ENCODE measurements around the gene BCL3. TPM values are rescaled to one million over a fixed set of nuclear protein-coding genes. Genes with fewer than 3 reads are reported as not detected.

The BCL3 gene
- total and polyA plus RNA-seq, 10 of the 15 experiments (the other 5 are each of a cell fraction or from before 2014, with no cell fraction given), result 0.55 to 22.7 (median 3.6) TPM

- H3K79me2 ChIP-seq (ENCODE audit: control insufficient read depth, insufficient read depth, low read length), result no peaks in the 10 kb centered on the region
- H3K9ac ChIP-seq (ENCODE audit: control insufficient read depth, insufficient read depth, low read length), result no peak overlapping the region
- H3K4me1 ChIP-seq (ENCODE audit: control insufficient read depth, insufficient read depth, low read length), result no peaks in the 10 kb centered on the region; the same call in 1 of the 2 replicates
- CTCF ChIA-PET, result no interaction called here
- WGBS (ENCODE audit: insufficient coverage, insufficient replicate concordance, low lambda C conversion rate, missing lambda C conversion rate), result 70% methylated on average over 20 of the region's 20 CpGs
- BruUV-seq (replicated peaks), result no TSS peak
- RAD21 ChIA-PET (ENCODE audit: unreplicated experiment), result no interaction called here
- POLR2A ChIA-PET, result no interaction called here
- in situ Hi-C loops (cut with MboI) (no loop called here), intact Hi-C loops (cut with micrococcal nuclease; ENCODE audit: unreplicated experiment) (no loop called here)
- no peak for ATAC-seq
- SMC1A ChIA-PET (ENCODE audit: uncharacterized antibody, unreplicated experiment), result no interaction called here
- no peak for FAIRE-seq
- no peaks in the 10 kb centered on the region for H3K9me3 ChIP-seq (replicated peaks; ENCODE audit: control insufficient read depth, insufficient read depth, low read length)
- H3K4me2 ChIP-seq (ENCODE audit: control insufficient read depth, insufficient read depth), result no peak overlapping the region
- no peaks in the 10 kb centered on the region for H4K20me1 ChIP-seq (ENCODE audit: control insufficient read depth, insufficient read depth)
- no peak for DNase-seq (ENCODE audit: low read depth, low spot score)
- H2AFZ ChIP-seq (ENCODE audit: control insufficient read depth, low read depth, low read length), result no peak overlapping the region
- no peaks in the 10 kb centered on the region for H3K27me3 ChIP-seq (replicated peaks in 1 of 2; ENCODE audit: control insufficient read depth in 2 of 2, insufficient read depth in 2 of 2, low read length in 1 of 2)
- no peak overlapping the region for H3K27ac ChIP-seq (ENCODE audit: control insufficient read depth, insufficient read depth)
- H3K4me3 ChIP-seq, result no peak overlapping the region
- H3K36me3 ChIP-seq (ENCODE audit: control insufficient read depth in 2 of 2, insufficient read depth in 2 of 2, low read length in 1 of 2), result no peaks in the 10 kb centered on the region
- TF ChIP-seq CTCF (IDR thresholded peaks at IDR 0.05 in 2 of 3, conservative IDR thresholded peaks at IDR 0.05 in 1 of 3; ENCODE audit: control insufficient read depth in 2 of 3, extremely low read depth in 1 of 3, insufficient read depth in 1 of 3, low read depth in 3 of 3, low read length in 3 of 3), result no peak
- no peak for TF ChIP-seq MYB (IDR thresholded peaks at IDR 0.05; ENCODE audit: borderline replicate concordance, low read depth, low read length)
- TF ChIP-seq ZNF24 (IDR thresholded peaks at IDR 0.05), result no peak
- no peak for TF ChIP-seq ZZZ3 (IDR thresholded peaks at IDR 0.05; ENCODE audit: control insufficient read depth, insufficient read length, low read depth)
- TF ChIP-seq DPF2 (IDR thresholded peaks at IDR 0.05), result no peak
- no peak for TF ChIP-seq SUZ12 (IDR thresholded peaks at IDR 0.05; ENCODE audit: unreplicated experiment)
- no peak for TF ChIP-seq MAX (IDR thresholded peaks at IDR 0.05; ENCODE audit: low read depth, low read length)
- TF ChIP-seq IKZF2 (IDR thresholded peaks at IDR 0.05), result no peak
- no peak for TF ChIP-seq SMARCA5 (IDR thresholded peaks at IDR 0.05)
- no peak for TF ChIP-seq HDAC6 (IDR thresholded peaks at IDR 0.05; ENCODE audit: unreplicated experiment)
- no peak for TF ChIP-seq E2F4 (IDR thresholded peaks at IDR 0.05; ENCODE audit: low read depth, low read length)
- no peak for TF ChIP-seq SUPT20H (IDR thresholded peaks at IDR 0.05; ENCODE audit: borderline replicate concordance, control insufficient read depth, low read depth, low read length)
- TF ChIP-seq BACH1 (IDR thresholded peaks at IDR 0.05; ENCODE audit: borderline replicate concordance), result no peak
- no peak for TF ChIP-seq ZNF687 (IDR thresholded peaks at IDR 0.05)
These were observed 40.7 kb upstream of the BCL3 start for GRCh38 chr19:44707794-44708193.
